ENCODE data around the gene LAMA2.

LAMA2 gene

GRCh38 chr6:129252377-129253071 lies 369.6 kb downstream of the LAMA2 start:
- WGBS (ENCODE audit: insufficient coverage, insufficient read length): no CpG with 5 or more reads among the region's 6 CpGs

DNA sequence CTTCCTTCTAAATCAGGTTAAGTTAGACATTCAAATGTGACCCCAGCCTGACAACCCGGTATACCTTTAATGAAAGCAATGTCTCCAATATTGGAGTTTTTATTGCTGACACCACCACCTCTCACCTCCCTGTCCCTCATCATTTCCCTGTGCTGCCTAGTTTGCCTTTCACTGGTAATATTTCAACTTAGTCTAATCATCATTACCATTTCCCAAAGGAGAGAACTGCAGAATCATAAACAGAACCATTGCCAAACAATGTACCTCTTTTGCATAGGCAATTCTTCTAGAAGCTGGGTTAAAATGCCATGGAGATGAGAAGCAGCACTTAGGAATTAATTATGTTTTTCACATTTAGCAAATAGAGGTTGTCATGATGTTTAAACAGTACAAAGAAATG lies 370.3 kb downstream of the LAMA2 start:
- no peak overlapping the region for H3K4me3 ChIP-seq (ENCODE audit: low read length)
- WGBS (ENCODE audit: insufficient coverage, insufficient read length): no CpG with 5 or more reads among the region's 1 CpG
- H3K27me3 ChIP-seq (ENCODE audit: control insufficient read depth, insufficient read depth, low read length): no peaks in the 10 kb centered on the region
- no peaks in the 10 kb centered on the region for H3K36me3 ChIP-seq (ENCODE audit: control insufficient read depth, insufficient read depth, low read length)
- H3K4me1 ChIP-seq (ENCODE audit: control insufficient read depth, insufficient read depth, low read length): no peaks in the 10 kb centered on the region
- H3K9me3 ChIP-seq (ENCODE audit: control insufficient read depth, insufficient read depth, low read length): no peaks in the 10 kb centered on the region
- H3K27ac ChIP-seq (ENCODE audit: low read length): no peak overlapping the region
- no peak for DNase-seq (ENCODE audit: low read depth, low spot score)

More at GRCh38 chr6:129252377-129253071, 369.6 kb downstream of the LAMA2 start:
- H3K27me3 ChIP-seq (ENCODE audit: control insufficient read depth, insufficient read depth, low read length): no peaks in the 10 kb centered on the region
- no peaks in the 10 kb centered on the region for H3K9me3 ChIP-seq (ENCODE audit: control insufficient read depth, insufficient read depth, low read length)
- no peak overlapping the region for H3K4me3 ChIP-seq (ENCODE audit: low read length)
- no peak overlapping the region for H3K27ac ChIP-seq (ENCODE audit: low read length)
- H3K36me3 ChIP-seq (ENCODE audit: control insufficient read depth, insufficient read depth, low read length): no peaks in the 10 kb centered on the region
- no peaks in the 10 kb centered on the region for H3K4me1 ChIP-seq (ENCODE audit: control insufficient read depth, insufficient read depth, low read length)
- DNase-seq (ENCODE audit: low read depth, low spot score): no peak

- no CpG with 5 or more reads among the region's 6 CpGs for WGBS (ENCODE audit: insufficient coverage, insufficient read length)
- Histone ChIP-seq H3K27me3 (ENCODE audit: control insufficient read depth, insufficient read depth, low read length) (no peaks in the 10 kb centered on the region), H3K4me1 (ENCODE audit: control insufficient read depth, insufficient read depth, low read length) (no peaks in the 10 kb centered on the region), H3K4me3 (ENCODE audit: low read length) (no peak overlapping the region), H3K27ac (ENCODE audit: low read length) (no peak overlapping the region), H3K9me3 (ENCODE audit: control insufficient read depth, insufficient read depth, low read length) (no peaks in the 10 kb centered on the region), H3K36me3 (ENCODE audit: control insufficient read depth, insufficient read depth, low read length) (no peaks in the 10 kb centered on the region)
- DNase-seq (ENCODE audit: low read depth, low spot score): no peak
Observed at GRCh38 chr6:129253727-129254126, 370.8 kb downstream of the LAMA2 start.

DNA sequence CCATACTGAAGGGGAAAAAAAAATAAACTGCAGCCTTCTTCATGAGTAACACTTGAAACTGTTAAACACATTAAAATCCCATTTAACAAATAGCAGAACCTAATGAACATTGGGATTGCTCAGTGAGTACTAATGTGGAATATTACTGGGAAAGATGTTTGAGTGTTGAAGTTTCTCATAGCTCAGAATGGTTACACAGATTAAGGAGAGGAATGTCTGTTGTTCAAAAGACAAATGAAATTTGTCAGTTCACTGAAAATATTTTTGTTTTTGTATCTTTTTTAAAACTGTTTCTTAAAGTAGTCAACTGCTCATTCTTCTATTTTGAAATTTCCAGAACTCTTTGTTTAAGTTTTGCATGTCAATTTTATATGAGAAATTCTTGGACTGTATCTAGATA lies 374.3 kb downstream of the LAMA2 start:
- no peak overlapping the region for H3K4me3 ChIP-seq (ENCODE audit: low read length)
- H3K27me3 ChIP-seq (ENCODE audit: control insufficient read depth, insufficient read depth, low read length): no peaks in the 10 kb centered on the region
- H3K9me3 ChIP-seq (ENCODE audit: control insufficient read depth, insufficient read depth, low read length): no peaks in the 10 kb centered on the region
- H3K36me3 ChIP-seq (ENCODE audit: control insufficient read depth, insufficient read depth, low read length): no peaks in the 10 kb centered on the region
- no peak for DNase-seq (ENCODE audit: low read depth, low spot score)
- no peak overlapping the region for H3K27ac ChIP-seq (ENCODE audit: low read length)
- no peaks in the 10 kb centered on the region for H3K4me1 ChIP-seq (ENCODE audit: control insufficient read depth, insufficient read depth, low read length)

- no peak overlapping the region for H3K27ac ChIP-seq (ENCODE audit: low read length)
- WGBS (ENCODE audit: insufficient coverage, insufficient read length): no CpG with 5 or more reads among the region's 1 CpG
- H3K4me1 ChIP-seq (ENCODE audit: control insufficient read depth, insufficient read depth, low read length): no peaks in the 10 kb centered on the region
Observed at GRCh38 chr6:129262661-129263060, 379.7 kb downstream of the LAMA2 start.

DNA sequence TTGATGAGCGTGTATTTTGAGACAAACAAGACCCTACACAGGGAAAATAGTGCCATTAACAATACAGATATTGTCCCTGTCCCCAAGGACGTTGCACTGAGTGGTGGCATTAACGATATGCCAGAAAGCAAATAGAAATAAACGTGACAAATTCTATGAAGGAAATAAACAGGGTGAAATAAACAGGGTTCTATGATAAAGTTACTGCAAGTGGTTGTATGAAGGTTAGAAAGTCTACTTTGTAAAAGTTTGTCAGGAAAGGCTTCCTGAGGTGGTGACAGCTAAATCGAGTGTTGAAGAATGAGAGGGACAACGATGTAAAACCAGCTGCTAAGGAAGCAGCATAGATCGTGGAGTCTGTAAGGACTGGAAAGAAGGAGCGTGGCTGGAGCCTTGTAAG lies 380.2 kb downstream of the LAMA2 start:
- Histone ChIP-seq H3K36me3 (ENCODE audit: control insufficient read depth, insufficient read depth, low read length) (no peaks in the 10 kb centered on the region), H3K27me3 (ENCODE audit: control insufficient read depth, insufficient read depth, low read length) (no peaks in the 10 kb centered on the region), H3K27ac (ENCODE audit: low read length) (no peak overlapping the region), H3K4me1 (ENCODE audit: control insufficient read depth, insufficient read depth, low read length) (no peaks in the 10 kb centered on the region), H3K9me3 (ENCODE audit: control insufficient read depth, insufficient read depth, low read length) (no peaks in the 10 kb centered on the region), H3K4me3 (ENCODE audit: low read length) (no peak overlapping the region)
- no CpG with 5 or more reads among the region's 8 CpGs for WGBS (ENCODE audit: insufficient coverage, insufficient read length)
- DNase-seq (ENCODE audit: low read depth, low spot score): no peak

More at GRCh38 chr6:129262661-129263060, 379.7 kb downstream of the LAMA2 start:
- DNase-seq (ENCODE audit: low read depth, low spot score): no peak
- Histone ChIP-seq H3K4me3 (ENCODE audit: low read length) (no peak overlapping the region), H3K36me3 (ENCODE audit: control insufficient read depth, insufficient read depth, low read length) (no peaks in the 10 kb centered on the region), H3K27me3 (ENCODE audit: control insufficient read depth, insufficient read depth, low read length) (no peaks in the 10 kb centered on the region), H3K9me3 (ENCODE audit: control insufficient read depth, insufficient read depth, low read length) (no peaks in the 10 kb centered on the region)

DNA sequence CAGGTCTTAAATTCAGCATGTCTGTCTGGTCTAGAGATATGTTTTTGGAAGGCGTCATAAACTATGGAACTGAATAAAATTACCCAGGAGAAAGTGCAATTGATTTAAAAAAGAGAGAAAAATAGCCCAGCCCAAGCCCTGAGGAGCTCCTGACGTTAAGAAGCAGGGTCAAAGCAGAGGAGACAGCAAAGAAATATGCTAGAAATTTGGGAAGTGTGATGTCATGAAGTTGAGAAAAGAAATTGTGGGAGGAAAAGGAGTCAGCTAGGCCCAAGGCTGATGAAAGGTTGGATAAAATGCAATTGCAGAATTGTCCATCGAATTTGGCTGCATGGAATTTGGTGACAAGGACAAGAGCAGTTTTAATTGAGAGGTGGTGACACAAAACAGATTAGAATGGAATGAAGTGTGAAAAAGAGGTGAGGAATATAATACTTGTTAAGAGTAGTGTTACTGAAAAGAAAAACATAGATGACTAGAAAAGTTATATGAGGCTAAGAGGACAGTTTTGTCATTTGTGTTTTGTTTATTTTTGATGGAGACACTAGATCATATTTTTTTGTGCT lies 381.6 kb downstream of the LAMA2 start:
- H3K27ac ChIP-seq (ENCODE audit: low read length): no peak overlapping the region
- H3K4me1 ChIP-seq (ENCODE audit: control insufficient read depth, insufficient read depth, low read length): no peaks in the 10 kb centered on the region
- no peak overlapping the region for H3K4me3 ChIP-seq (ENCODE audit: low read length)
- no peak for DNase-seq (ENCODE audit: low read depth, low spot score)
- no CpG with 5 or more reads among the region's 3 CpGs for WGBS (ENCODE audit: insufficient coverage, insufficient read length)
- H3K9me3 ChIP-seq (ENCODE audit: control insufficient read depth, insufficient read depth, low read length): no peaks in the 10 kb centered on the region
- no peaks in the 10 kb centered on the region for H3K27me3 ChIP-seq (ENCODE audit: control insufficient read depth, insufficient read depth, low read length)
- H3K36me3 ChIP-seq (ENCODE audit: control insufficient read depth, insufficient read depth, low read length): no peaks in the 10 kb centered on the region

DNA sequence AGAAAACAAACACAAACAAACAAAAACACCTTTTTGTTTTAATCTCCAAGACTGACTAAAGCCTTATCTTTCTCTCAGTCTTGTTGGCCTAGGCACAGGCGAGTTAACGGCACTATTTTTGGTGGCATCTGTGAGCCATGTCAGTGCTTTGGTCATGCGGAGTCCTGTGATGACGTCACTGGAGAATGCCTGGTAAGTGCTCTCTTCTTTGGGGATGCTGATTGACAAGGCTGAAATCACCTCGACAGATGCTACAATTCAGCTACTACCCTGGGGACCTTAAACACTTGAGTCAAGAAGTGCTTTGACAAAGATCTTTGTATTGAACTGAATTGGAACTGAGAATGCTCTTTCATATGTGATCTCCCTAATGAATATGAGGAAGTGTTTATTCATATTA lies 384.1 kb downstream of the LAMA2 start:
- DNase-seq (ENCODE audit: low read depth, low spot score): no peak

GRCh38 chr6:129269076-129269475 lies 386.1 kb downstream of the LAMA2 start:
- H3K9me3 ChIP-seq (ENCODE audit: control insufficient read depth, insufficient read depth, low read length): no peaks in the 10 kb centered on the region
- no peaks in the 10 kb centered on the region for H3K36me3 ChIP-seq (ENCODE audit: control insufficient read depth, insufficient read depth, low read length)
- no peaks in the 10 kb centered on the region for H3K27me3 ChIP-seq (ENCODE audit: control insufficient read depth, insufficient read depth, low read length)
- H3K4me3 ChIP-seq (ENCODE audit: low read length): no peak overlapping the region
- no CpG with 5 or more reads among the region's 2 CpGs for WGBS (ENCODE audit: insufficient coverage, insufficient read length)
- no peak for DNase-seq (ENCODE audit: low read depth, low spot score)
- no peak overlapping the region for H3K27ac ChIP-seq (ENCODE audit: low read length)
- no peaks in the 10 kb centered on the region for H3K4me1 ChIP-seq (ENCODE audit: control insufficient read depth, insufficient read depth, low read length)

More for the DNA sequence above, 384.1 kb downstream of the LAMA2 start:
- no peaks in the 10 kb centered on the region for H3K9me3 ChIP-seq (ENCODE audit: control insufficient read depth, insufficient read depth, low read length)
- H3K4me1 ChIP-seq (ENCODE audit: control insufficient read depth, insufficient read depth, low read length): no peaks in the 10 kb centered on the region
- H3K4me3 ChIP-seq (ENCODE audit: low read length): no peak overlapping the region
- H3K27me3 ChIP-seq (ENCODE audit: control insufficient read depth, insufficient read depth, low read length): no peaks in the 10 kb centered on the region
- H3K27ac ChIP-seq (ENCODE audit: low read length): no peak overlapping the region
- H3K36me3 ChIP-seq (ENCODE audit: control insufficient read depth, insufficient read depth, low read length): no peaks in the 10 kb centered on the region
- no CpG with 5 or more reads among the region's 5 CpGs for WGBS (ENCODE audit: insufficient coverage, insufficient read length)

GRCh38 chr6:129269891-129270290 lies 387.0 kb downstream of the LAMA2 start:
- H3K27me3 ChIP-seq (ENCODE audit: control insufficient read depth, insufficient read depth, low read length): no peaks in the 10 kb centered on the region
- H3K9me3 ChIP-seq (ENCODE audit: control insufficient read depth, insufficient read depth, low read length): no peaks in the 10 kb centered on the region
- H3K4me3 ChIP-seq (ENCODE audit: low read length): no peak overlapping the region
- WGBS (ENCODE audit: insufficient coverage, insufficient read length): no CpG with 5 or more reads among the region's 2 CpGs
- H3K4me1 ChIP-seq (ENCODE audit: control insufficient read depth, insufficient read depth, low read length): no peaks in the 10 kb centered on the region
- DNase-seq (ENCODE audit: low read depth, low spot score): no peak
- H3K27ac ChIP-seq (ENCODE audit: low read length): no peak overlapping the region
- no peaks in the 10 kb centered on the region for H3K36me3 ChIP-seq (ENCODE audit: control insufficient read depth, insufficient read depth, low read length)

GRCh38 chr6:129270450-129270849 lies 387.5 kb downstream of the LAMA2 start:
- Histone ChIP-seq H3K9me3 (ENCODE audit: control insufficient read depth, insufficient read depth, low read length) (no peaks in the 10 kb centered on the region), H3K36me3 (ENCODE audit: control insufficient read depth, insufficient read depth, low read length) (no peaks in the 10 kb centered on the region), H3K4me3 (ENCODE audit: low read length) (no peak overlapping the region), H3K27me3 (ENCODE audit: control insufficient read depth, insufficient read depth, low read length) (no peaks in the 10 kb centered on the region), H3K4me1 (ENCODE audit: control insufficient read depth, insufficient read depth, low read length) (no peaks in the 10 kb centered on the region), H3K27ac (ENCODE audit: low read length) (no peak overlapping the region)
- no CpG with 5 or more reads among the region's 2 CpGs for WGBS (ENCODE audit: insufficient coverage, insufficient read length)
- no peak for DNase-seq (ENCODE audit: low read depth, low spot score)
